HG03060 (cell line): ENCODE measurements around the gene MIPOL1.
"Not testable (repeated sequence)": the region's sequence is repeated elsewhere in the genome, so short reads cannot be mapped to it uniquely, and the experiment has no call there.

Source experiments
- ATAC-seq: cut with Tn5 transposase; IDR thresholded peaks from one replicate; pipeline ENCODE4 v1.9.1; 2021; ENCODE audit warnings: low read depth, moderate number of reproducible peaks; ENCODE audit not compliant: unreplicated experiment

The MIPOL1 gene

GRCh38 chr14:37278636-37279538, 81.2 kb downstream of the MIPOL1 start:
- no peak for ATAC-seq

GRCh38 chr14:37279818-37280217, 82.1 kb downstream of the MIPOL1 start:
- ATAC-seq, result no peak

GRCh38 chr14:37284760-37285159, 87.0 kb downstream of the MIPOL1 start:
- no peak for ATAC-seq

GRCh38 chr14:37285220-37285619, 87.5 kb downstream of the MIPOL1 start:
- no peak for ATAC-seq

- ATAC-seq, result no peak
These were observed 92.0 kb downstream of the MIPOL1 start for GRCh38 chr14:37289688-37290087.

- ATAC-seq, result not testable (repeated sequence)
These were observed 97.5 kb downstream of the MIPOL1 start for GRCh38 chr14:37295262-37295661.

- no peak for ATAC-seq
These were observed 113.5 kb downstream of the MIPOL1 start for GRCh38 chr14:37311252-37311651.

GRCh38 chr14:37318938-37319337, 121.2 kb downstream of the MIPOL1 start:
- no peak for ATAC-seq

GRCh38 chr14:37320106-37320505, 122.4 kb downstream of the MIPOL1 start:
- no peak for ATAC-seq

GRCh38 chr14:37325332-37325731, 127.6 kb downstream of the MIPOL1 start:
- no peak for ATAC-seq

GRCh38 chr14:37326434-37326833, 128.7 kb downstream of the MIPOL1 start:
- no peak for ATAC-seq

- ATAC-seq, result not testable (repeated sequence)
These were observed 130.2 kb downstream of the MIPOL1 start for GRCh38 chr14:37327933-37328332.

GRCh38 chr14:37328673-37329072, 130.9 kb downstream of the MIPOL1 start:
- ATAC-seq, result no peak

GRCh38 chr14:37329189-37330001, 131.7 kb downstream of the MIPOL1 start:
- no peak for ATAC-seq

GRCh38 chr14:37330910-37331309, 133.2 kb downstream of the MIPOL1 start:
- ATAC-seq, result no peak

- ATAC-seq, result no peak
These were observed 142.6 kb downstream of the MIPOL1 start for GRCh38 chr14:37340353-37340752.

GRCh38 chr14:37343307-37344094, 145.8 kb downstream of the MIPOL1 start:
- ATAC-seq, result no peak

GRCh38 chr14:37363661-37364060, 165.9 kb downstream of the MIPOL1 start:
- ATAC-seq, result no peak

GRCh38 chr14:37369425-37369824, 171.7 kb downstream of the MIPOL1 start:
- no peak for ATAC-seq

- no peak for ATAC-seq
These were observed 177.8 kb downstream of the MIPOL1 start for GRCh38 chr14:37375566-37375965.
